IMR-90 (cell line): ENCODE results near the gene DCAF11. TPM values are rescaled to one million over a fixed set of nuclear protein-coding genes. Genes with fewer than 3 reads are reported as not detected.

Experiments
- ATAC-seq: fragments of 200-7000 bp; cut with Tn5 transposase; 2 replicates; pipeline ENCODE4 v1.9.1; 2020; ENCODE audit warnings: low read depth, mild to moderate bottlenecking, moderate library complexity
- BruUV-seq: library from RNA; stranded (reverse); fragments of 400-500 nt; replicated peaks from 2 replicates; lab custom pipeline; 2021; lab: Mats Ljungman, UMichigan
- CTCF ChIA-PET: fragments of 300-600 bp; formaldehyde crosslinking; extraction: SDS; loops from one replicate; lab custom pipeline; 2021; ENCODE audit warnings: antibody characterized with exemption; lab: Yijun Ruan, JAX
- POLR2A ChIA-PET: fragments of 300-600 bp; sonication (Branson Sonifier 250); formaldehyde crosslinking; loops from one replicate; lab custom pipeline; 2022; ENCODE audit warnings: antibody characterized with exemption; ENCODE audit not compliant: unreplicated experiment; lab: Charles Lee
- DNase-seq: peaks from one replicate; pipeline ENCODE4 v3.0.0; 2013
- H2AFZ ChIP-seq: replicated peaks from 2 replicates; pipeline ENCODE3; 2013; ENCODE audit warnings: low read length, mild to moderate bottlenecking; ENCODE audit not compliant: poor library complexity
- H2AK5ac ChIP-seq: 2 replicates; pipeline ENCODE4 v1.6.1; 2013; ENCODE audit warnings: low read depth, low read length, inconsistent platforms
- H2AK9ac ChIP-seq: replicated peaks from 2 replicates; pipeline ENCODE3; 2013; ENCODE audit warnings: mild to moderate bottlenecking, low read depth, low read length, moderate library complexity; ENCODE audit not compliant: poor library complexity
- H2BK120ac ChIP-seq: 2 replicates; pipeline ENCODE4 v1.6.1; 2013; ENCODE audit warnings: low read depth, low read length, inconsistent platforms
- H2BK15ac ChIP-seq: 3 replicates; pipeline ENCODE4 v1.6.1; 2013; ENCODE audit warnings: low read depth, low read length, inconsistent platforms
- H2BK20ac ChIP-seq: 2 replicates; pipeline ENCODE4 v1.6.1; 2013; ENCODE audit warnings: low read depth, mild to moderate bottlenecking, inconsistent platforms, low read length, moderate library complexity
- H2BK5ac ChIP-seq: 2 replicates; pipeline ENCODE4 v1.6.1; 2013; ENCODE audit warnings: mild to moderate bottlenecking, low read depth, low read length, inconsistent platforms; ENCODE audit not compliant: poor library complexity, severe bottlenecking
- H3K14ac ChIP-seq: replicated peaks from 2 replicates; pipeline ENCODE4 v1.6.1; 2013; ENCODE audit warnings: low read depth, low read length, inconsistent platforms
- H3K18ac ChIP-seq: 2 replicates; pipeline ENCODE4 v1.6.1; 2013; ENCODE audit warnings: low read depth, low read length, control low read depth
- H3K23ac ChIP-seq: 2 replicates; pipeline ENCODE4 v1.6.1; 2013; ENCODE audit warnings: low read depth, low read length, inconsistent platforms
- H3K27ac ChIP-seq: 2 replicates; pipeline ENCODE4 v1.5.1; 2013; ENCODE audit warnings: mild to moderate bottlenecking, control low read depth, low read length; ENCODE audit not compliant: insufficient read depth
- H3K27me3 ChIP-seq: 2 replicates; pipeline ENCODE4 v1.6.1; 2013; ENCODE audit warnings: low read length; ENCODE audit not compliant: control insufficient read depth, insufficient read depth
- H3K36me3 ChIP-seq: 2 replicates; pipeline ENCODE4 v1.6.1; 2013; ENCODE audit warnings: low read length, mixed read lengths; ENCODE audit not compliant: control insufficient read depth, insufficient read depth
- H3K4ac ChIP-seq: 2 replicates; pipeline ENCODE4 v1.6.1; 2013; ENCODE audit warnings: low read depth, low read length, inconsistent platforms
- H3K4me1 ChIP-seq: 2 replicates; pipeline ENCODE4 v1.6.1; 2013; ENCODE audit warnings: low read length, mixed read lengths; ENCODE audit not compliant: control insufficient read depth, insufficient read depth
- H3K4me2 ChIP-seq: 2 replicates; pipeline ENCODE4 v1.6.1; 2013; ENCODE audit warnings: low read depth, mild to moderate bottlenecking, control low read depth, low read length, moderate library complexity
- H3K4me3 ChIP-seq: 2 replicates; pipeline ENCODE4 v1.5.1; 2013; ENCODE audit warnings: low read depth, mild to moderate bottlenecking, control low read depth, low read length, moderate library complexity; ENCODE audit not compliant: insufficient read depth
- H3K56ac ChIP-seq: 2 replicates; pipeline ENCODE4 v1.6.1; 2013; ENCODE audit warnings: low read length, inconsistent platforms; ENCODE audit not compliant: insufficient read depth; ENCODE audit errors: extremely low read depth
- H3K79me1 ChIP-seq, 2 experiments: 2 replicates each; pipeline ENCODE4 v1.6.1; 2013; ENCODE audit warnings: low read length in 2 of 2, inconsistent platforms in 1 of 2, low read depth in 1 of 2
- H3K9ac ChIP-seq: 2 replicates; pipeline ENCODE4 v1.6.1; 2013; ENCODE audit warnings: low read depth, low read length, control low read depth
- H3K9me1 ChIP-seq: 2 replicates; pipeline ENCODE4 v1.6.1; 2013; ENCODE audit warnings: low read length, inconsistent platforms; ENCODE audit not compliant: insufficient read depth
- H3K9me3 ChIP-seq: 2 replicates; pipeline ENCODE4 v1.6.1; 2013; ENCODE audit warnings: low read length; ENCODE audit not compliant: control insufficient read depth, insufficient read depth
- H4K20me1 ChIP-seq: 2 replicates; pipeline ENCODE4 v1.6.1; 2013; ENCODE audit warnings: low read length, inconsistent platforms; ENCODE audit not compliant: insufficient read depth
- H4K5ac ChIP-seq: 2 replicates; pipeline ENCODE4 v1.6.1; 2013; ENCODE audit warnings: mild to moderate bottlenecking, low read depth, low read length, control low read depth
- H4K8ac ChIP-seq, 2 experiments: 2 replicates each; pipeline ENCODE4 v1.6.1; 2013; ENCODE audit warnings: low read depth in 2 of 2, low read length in 2 of 2, control low read depth in 1 of 2, inconsistent platforms in 1 of 2
- H4K91ac ChIP-seq: 2 replicates; pipeline ENCODE4 v1.6.1; 2013; ENCODE audit warnings: low read depth, low read length, inconsistent platforms; ENCODE audit not compliant: insufficient read depth
- CTCF ChIP-seq: conservative IDR thresholded peaks from 2 replicates; pipeline ENCODE4 v1.5.1; 2012; ENCODE audit warnings: mild to moderate bottlenecking, low read depth, low read length, improper control_type of control experiment
- ELK1 ChIP-seq: fragments of 150-350 bp; IDR thresholded peaks from 2 replicates; pipeline ENCODE4 v1.6.1; 2016; ENCODE audit warnings: low read depth, mild to moderate bottlenecking, low read length, moderate library complexity, borderline replicate concordance
- FOS ChIP-seq: fragments of 150-350 bp; IDR thresholded peaks from 2 replicates; pipeline ENCODE4 v1.6.1; 2016; ENCODE audit warnings: low read depth, low read length
- MAZ ChIP-seq: IDR thresholded peaks from 2 replicates; pipeline ENCODE4 v1.6.1; 2012; ENCODE audit warnings: low read depth, mild to moderate bottlenecking, low read length, improper control_type of control experiment, moderate library complexity, borderline replicate concordance
- NFE2L2 ChIP-seq: fragments of 150-350 bp; IDR thresholded peaks from 2 replicates; pipeline ENCODE4 v1.6.1; 2016; ENCODE audit warnings: low read depth, mild to moderate bottlenecking, low read length
- RCOR1 ChIP-seq: IDR thresholded peaks from 2 replicates; pipeline ENCODE4 v1.6.1; 2012; ENCODE audit warnings: mild to moderate bottlenecking, low read length, improper control_type of control experiment; ENCODE audit not compliant: insufficient replicate concordance
- RFX5 ChIP-seq: IDR thresholded peaks from 2 replicates; pipeline ENCODE4 v1.8.0; 2012; ENCODE audit warnings: low read depth, mild to moderate bottlenecking, low read length, moderate library complexity
- SMC3 ChIP-seq: fragments of 150-350 bp; IDR thresholded peaks from 2 replicates; pipeline ENCODE4 v1.6.1; 2016; ENCODE audit warnings: low read depth, mild to moderate bottlenecking, antibody characterized with exemption, low read length, moderate library complexity
- WGBS, 2 experiments: methylation state at CpG; one replicate each; pipeline versions ENCODE4 v1.1.5 to v1.1.7; 2013; ENCODE audit warnings: missing lambda C conversion rate in 2 of 2; ENCODE audit not compliant: insufficient read length in 1 of 2; ENCODE audit errors: extremely low coverage in 2 of 2; 5-methylcytosine and 5-hydroxymethylcytosine counted together
- dilution Hi-C: fragments of 300-500 bp; cut with HindIII; formaldehyde crosslinking; loops from one replicate; pipeline ENCODE4 v1.14.3; 2018; ENCODE audit warnings: low sequenced_read_pairs; ENCODE audit not compliant: unreplicated experiment
- in situ Hi-C: fragments of 300-500 bp; cut with MboI; formaldehyde crosslinking; loops from 3 replicates; pipeline ENCODE4 v1.14.3; 2019; ENCODE audit warnings: low sequenced_read_pairs, inconsistent platforms, mixed read lengths
- intact Hi-C: fragments of 100-400 bp; cut with micrococcal nuclease; formaldehyde crosslinking; loops from 2 replicates; pipeline ENCODE4 v1.10.0; 2022
- polyA plus RNA-seq, 3 experiments: library from polyadenylated mRNA; depleted of rRNA; stranded (reverse); fragments of >200 nt; gene quantifications; 2 replicates each; pipeline ENCODE4 v1.2.3, GENCODE V29; 2012; ENCODE audit warnings: low replicate concordance in 1 of 3
- total RNA-seq: library from RNA; depleted of rRNA; stranded (reverse); fragments of >200 nt; gene quantifications from 2 replicates; pipeline ENCODE4 v1.2.3, GENCODE V29; 2012

The DCAF11 gene
- total and polyA plus RNA-seq, 2 of the 4 experiments (the other 2 are of a cell fraction) = 21.0 to 52.0 TPM

- POLR2A ChIA-PET = interaction anchor here (1.1 kb wide), 1 partner anchor 10 kb away, joined by 3 read pairs; no protein-coding TSS in a partner anchor
- ATAC-seq = peak; percentile 5; the same call in 1 of the 2 replicates
- peaks cover 15 to 41% of the 10 kb centered on the region in 2 experiments for H3K79me1 ChIP-seq
- dilution Hi-C loops = no loop called here
- no TSS peak for BruUV-seq
- peaks cover 7% of the 10 kb centered on the region for H3K9me1 ChIP-seq
- H3K18ac ChIP-seq = no peak overlapping the region
- H3K27me3 ChIP-seq = no peaks in the 10 kb centered on the region
- no peak overlapping the region for H3K23ac ChIP-seq
- in situ Hi-C loops = no loop called here
- DNase-seq = no peak
- H2BK120ac ChIP-seq = no peak overlapping the region
- H3K9ac ChIP-seq = no peak overlapping the region
- no peak for TF ChIP-seq ELK1
- TF ChIP-seq RCOR1 = no peak
- no peak for TF ChIP-seq SMC3
- TF ChIP-seq RFX5 = no peak
- TF ChIP-seq MAZ = no peak
- TF ChIP-seq CTCF = no peak
- no peak for TF ChIP-seq FOS
- no peak for TF ChIP-seq NFE2L2
- H3K27ac ChIP-seq = peak overlapping the region; percentile 1; the same call in 1 of the 2 replicates
- WGBS, 2 experiments = 90% methylated on average over 2 of the region's 4 CpGs; no CpG with 5 or more reads in 1 of the 2 experiments
- H3K14ac ChIP-seq = no peak overlapping the region
- H3K4ac ChIP-seq = no peak overlapping the region; the same call in 1 of the 2 replicates
- CTCF ChIA-PET = interaction anchor here (0.6 to 1.6 kb wide), 4 partner anchors 11 to 31 kb away, joined by 3 to 14 read pairs (median 4); partner anchors contain the start of genes PSME2 and RNF31
- no peak overlapping the region for H4K91ac ChIP-seq
- peaks cover 66% of the 10 kb centered on the region for H3K36me3 ChIP-seq
- H3K56ac ChIP-seq = no peak overlapping the region
- H2AK9ac ChIP-seq = peak overlapping the region; percentile 1
- no peak overlapping the region for H2AFZ ChIP-seq
- H2BK15ac ChIP-seq = no peak overlapping the region
- no peak overlapping the region for H2BK20ac ChIP-seq
- no peak overlapping the region for H2BK5ac ChIP-seq
- no peak overlapping the region; a peak in 1 of 4 replicates for H4K8ac ChIP-seq
- H4K20me1 ChIP-seq = no peaks in the 10 kb centered on the region
- peaks cover 7% of the 10 kb centered on the region for H3K4me1 ChIP-seq
- no peak overlapping the region for H3K4me3 ChIP-seq
- peak overlapping the region; percentile 7; the same call in 1 of the 2 replicates for H2AK5ac ChIP-seq
- no peak overlapping the region for H3K4me2 ChIP-seq
- intact Hi-C loops = no loop called here
- H4K5ac ChIP-seq = no peak overlapping the region
- no peaks in the 10 kb centered on the region for H3K9me3 ChIP-seq
These were observed 45.9 kb downstream of the DCAF11 start for GRCh38 chr14:24160499-24160849.
